IMR-90 (cell line): ENCODE data around the gene E4F1. TPM values are rescaled to one million over a fixed set of nuclear protein-coding genes. Genes with fewer than 3 reads are reported as not detected.

Source experiments
- microRNA-seq, 2 experiments: library from miRNA; stranded (forward) in 1 of 2; unstranded in 1 of 2; fragments of 10-50 nt in 1 of 2; fragments of <30 nt in 1 of 2; gene quantifications in 1 of 2; microRNA quantifications in 1 of 2; one replicate each; pipeline versions ENCODE3 to v1.1.0; 2013 to 2020; ENCODE audit not compliant: insufficient read depth in 1 of 2, insufficient read length in 1 of 2, unreplicated experiment in 1 of 2
- polyA plus RNA-seq, 3 experiments: library from polyadenylated mRNA; depleted of rRNA; stranded (reverse); fragments of >200 nt; gene quantifications; 2 replicates each; pipeline ENCODE4 v1.2.3, GENCODE V29; 2012; ENCODE audit warnings: low replicate concordance in 1 of 3
- small RNA-seq, 5 experiments: library from RNA; depleted of rRNA; stranded (forward); fragments of <200 nt; gene quantifications; one replicate each; pipeline ENCODE3, GENCODE V24; 2012
- total RNA-seq: library from RNA; depleted of rRNA; stranded (reverse); fragments of >200 nt; gene quantifications from 2 replicates; pipeline ENCODE4 v1.2.3, GENCODE V29; 2012; rRNA removed

E4F1 gene
- total and polyA plus RNA-seq, 2 of the 4 experiments (the other 2 are of a cell fraction), result 13.1 to 33.0 TPM

Small RNA genes within 50 kb of the gene (microRNA-seq; reads per million reads assigned to microRNA genes)
- gene MIR3677 (0 to 0.73 reads per million in 2 experiments), gene MIR4717 (0 reads per million in 2 experiments)

Small RNA genes within 50 kb of the gene (small RNA-seq; reads per million reads assigned to genes)
- 0 to 8.7 (median 3.4) reads per million in 5 experiments for gene MIR3677
- gene MIR4717, result 0 reads per million in 5 experiments

Other genes with a start within 250 kb of the E4F1 start
- gene NOXO1, start 242.1 kb upstream of the E4F1 start, total RNA-seq, result not detected in 2 replicates
- gene NOXO1, start 242.1 kb upstream of the E4F1 start, polyA plus RNA-seq (2012; rRNA removed), result 0.32 and 0.56 TPM in 2 replicates
- 6.8 and 8.6 TPM in 2 replicates for gene GFER, start 239.4 kb upstream of the E4F1 start, total RNA-seq
- gene GFER, start 239.4 kb upstream of the E4F1 start, polyA plus RNA-seq (2012; rRNA removed), result 19.8 and 28.0 TPM in 2 replicates
- gene SYNGR3, start 233.6 kb upstream of the E4F1 start, total RNA-seq, result 1.8 and 1.9 TPM in 2 replicates
- gene SYNGR3, start 233.6 kb upstream of the E4F1 start, polyA plus RNA-seq (2012; rRNA removed), result 5.8 and 6.6 TPM in 2 replicates
- 3.4 and 4.4 TPM in 2 replicates for gene ZNF598, start 213.8 kb upstream of the E4F1 start, total RNA-seq
- 36.4 and 40.6 TPM in 2 replicates for gene ZNF598, start 213.8 kb upstream of the E4F1 start, polyA plus RNA-seq (2012; rRNA removed)
- gene NPW, start 203.8 kb upstream of the E4F1 start, total RNA-seq, result 0.18 TPM in 1 of 2 replicates, not detected in the other
- gene NPW, start 203.8 kb upstream of the E4F1 start, polyA plus RNA-seq (2012; rRNA removed), result 2.0 and 3.7 TPM in 2 replicates
- gene NHERF2, start 196.7 kb upstream of the E4F1 start, total RNA-seq, result 18.6 and 20.8 TPM in 2 replicates
- gene NHERF2, start 196.7 kb upstream of the E4F1 start, polyA plus RNA-seq (2012; rRNA removed), result 77.8 and 96.6 TPM in 2 replicates
- 22.8 and 28.1 TPM in 2 replicates for gene NTHL1, start 175.8 kb upstream of the E4F1 start, total RNA-seq
- 28.0 and 33.3 TPM in 2 replicates for gene NTHL1, start 175.8 kb upstream of the E4F1 start, polyA plus RNA-seq (2012; rRNA removed)
- 22.8 and 31.4 TPM in 2 replicates for gene TSC2, start 175.6 kb upstream of the E4F1 start, total RNA-seq
- 88.6 and 95.9 TPM in 2 replicates for gene TSC2, start 175.6 kb upstream of the E4F1 start, polyA plus RNA-seq (2012; rRNA removed)
- gene PKD1, start 87.7 kb upstream of the E4F1 start, total RNA-seq, result 7.9 and 15.6 TPM in 2 replicates
- gene PKD1, start 87.7 kb upstream of the E4F1 start, polyA plus RNA-seq (2012; rRNA removed), result 97.3 and 118 TPM in 2 replicates
- 1.1 TPM in 2 replicates for gene RAB26, start 75.0 kb upstream of the E4F1 start, total RNA-seq
- 4.5 and 4.8 TPM in 2 replicates for gene RAB26, start 75.0 kb upstream of the E4F1 start, polyA plus RNA-seq (2012; rRNA removed)
- 26.4 and 29.6 TPM in 2 replicates for gene TRAF7, start 67.8 kb upstream of the E4F1 start, total RNA-seq
- 52.6 and 55.1 TPM in 2 replicates for gene TRAF7, start 67.8 kb upstream of the E4F1 start, polyA plus RNA-seq (2012; rRNA removed)
- gene CASKIN1, start 27.0 kb upstream of the E4F1 start, total RNA-seq, result not detected in 2 replicates
- 0.05 and 0.06 TPM in 2 replicates for gene CASKIN1, start 27.0 kb upstream of the E4F1 start, polyA plus RNA-seq (2012; rRNA removed)
- gene MLST8, start 18.1 kb upstream of the E4F1 start, total RNA-seq, result 34.4 and 50.3 TPM in 2 replicates
- gene MLST8, start 18.1 kb upstream of the E4F1 start, polyA plus RNA-seq (2012; rRNA removed), result 93.7 and 94.1 TPM in 2 replicates
- 0.18 and 0.28 TPM in 2 replicates for gene BRICD5, start 12.7 kb upstream of the E4F1 start, total RNA-seq
- gene BRICD5, start 12.7 kb upstream of the E4F1 start, polyA plus RNA-seq (2012; rRNA removed), result 0.94 and 1.5 TPM in 2 replicates
- 4.1 and 5.8 TPM in 2 replicates for gene PGP, start 8.8 kb upstream of the E4F1 start, total RNA-seq
- gene PGP, start 8.8 kb upstream of the E4F1 start, polyA plus RNA-seq (2012; rRNA removed), result 9.4 and 13.5 TPM in 2 replicates
- 0.18 and 0.28 TPM in 2 replicates for gene DNASE1L2, start 12.9 kb downstream of the E4F1 start, total RNA-seq
- gene DNASE1L2, start 12.9 kb downstream of the E4F1 start, polyA plus RNA-seq (2012; rRNA removed), result 0.75 and 1.5 TPM in 2 replicates
- 20.3 TPM in 2 replicates for gene ECI1, start 28.0 kb downstream of the E4F1 start, total RNA-seq
- 30.1 and 42.0 TPM in 2 replicates for gene ECI1, start 28.0 kb downstream of the E4F1 start, polyA plus RNA-seq (2012; rRNA removed)
- 57.5 and 65.0 TPM in 2 replicates for gene RNPS1, start 44.5 kb downstream of the E4F1 start, total RNA-seq
- 192 and 194 TPM in 2 replicates for gene RNPS1, start 44.5 kb downstream of the E4F1 start, polyA plus RNA-seq (2012; rRNA removed)
- 0.18 TPM in 1 of 2 replicates, not detected in the other for gene ABCA3, start 117.1 kb downstream of the E4F1 start, total RNA-seq
- gene ABCA3, start 117.1 kb downstream of the E4F1 start, polyA plus RNA-seq (2012; rRNA removed), result 0.22 and 0.32 TPM in 2 replicates
- 19.2 and 20.1 TPM in 2 replicates for gene CCNF, start 205.9 kb downstream of the E4F1 start, total RNA-seq
- 7.8 and 8.2 TPM in 2 replicates for gene CCNF, start 205.9 kb downstream of the E4F1 start, polyA plus RNA-seq (2012; rRNA removed)
- gene TEDC2, start 236.5 kb downstream of the E4F1 start, total RNA-seq, result 3.6 TPM in 2 replicates
- 7.3 and 10.8 TPM in 2 replicates for gene TEDC2, start 236.5 kb downstream of the E4F1 start, polyA plus RNA-seq (2012; rRNA removed)
- 0.18 and 0.28 TPM in 2 replicates for gene NTN3, start 247.7 kb downstream of the E4F1 start, total RNA-seq
- 0.38 and 0.72 TPM in 2 replicates for gene NTN3, start 247.7 kb downstream of the E4F1 start, polyA plus RNA-seq (2012; rRNA removed)